Measurements from ENCODE around the gene NECTIN2.
"Not testable (repeated sequence)": the region's sequence is repeated elsewhere in the genome, so short reads cannot be mapped to it uniquely, and the experiment has no call there.

Gene NECTIN2

DNA sequence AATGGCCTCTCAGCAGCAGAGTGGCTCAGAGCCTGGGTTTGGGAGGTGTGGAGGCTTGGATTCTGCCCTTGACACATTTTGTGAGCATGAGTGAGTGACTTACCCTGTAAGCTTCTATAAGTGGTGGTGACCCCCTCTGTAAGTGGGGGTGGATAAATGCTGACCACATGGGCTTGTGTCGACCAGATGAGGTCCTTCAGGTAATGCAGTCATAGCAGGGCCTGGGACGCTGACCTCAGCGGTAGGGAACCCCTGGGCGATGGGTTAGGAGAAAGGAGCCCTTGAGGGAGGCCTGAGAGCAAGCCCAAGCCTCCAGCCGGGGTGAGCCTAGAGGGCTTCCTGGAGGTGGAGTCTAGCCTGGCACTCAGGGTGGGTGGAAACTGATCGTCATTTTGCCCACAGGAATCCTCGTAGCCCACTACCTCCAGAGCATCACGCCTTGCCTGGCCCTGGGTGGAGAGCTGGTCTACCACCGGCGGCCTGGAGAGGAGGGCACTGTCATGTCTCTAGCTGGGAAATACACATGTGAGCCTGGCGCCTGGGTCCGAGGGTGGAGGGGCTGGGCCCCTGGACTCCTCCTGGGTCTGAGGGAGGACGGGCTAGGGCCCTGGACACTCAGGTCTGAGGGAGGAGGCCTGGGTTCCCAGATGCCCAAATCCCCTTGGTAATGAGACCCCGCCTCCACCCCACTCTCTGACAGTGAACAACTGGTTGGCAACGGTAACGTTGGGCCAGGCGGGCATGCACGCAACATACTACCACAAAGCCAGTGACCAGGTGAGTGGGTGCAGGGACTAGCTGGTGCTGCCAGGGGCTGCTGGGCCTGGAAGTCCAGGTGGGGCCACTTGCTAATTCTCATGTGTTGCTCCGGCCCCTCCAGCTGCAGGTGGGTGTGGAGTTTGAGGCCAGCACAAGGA, 54.5 kb downstream of the NECTIN2 start:
- DNase-seq (ENCODE audit: low spot score in 2 of 2) (no peak), ATAC-seq (replicated peaks; ENCODE audit: extremely low read depth, poor library complexity, severe bottlenecking) (no peak)
- Mint-ChIP-seq H3K36me3 (ENCODE audit: insufficient read depth) (peaks cover 26% of the 10 kb centered on the region), H3K4me3 (no peak overlapping the region), H3K27ac (ENCODE audit: low read depth) (no peak overlapping the region), H3K9me3 (no peaks in the 10 kb centered on the region), H3K4me1 (no peaks in the 10 kb centered on the region), H3K27me3 (peaks cover 7% of the 10 kb centered on the region)

- DNase-seq (ENCODE audit: low spot score in 2 of 2) = no peak
- ATAC-seq (replicated peaks; ENCODE audit: extremely low read depth, poor library complexity, severe bottlenecking) = no peak
- no peak overlapping the region for H3K4me3 Mint-ChIP-seq
- H3K9me3 Mint-ChIP-seq = no peaks in the 10 kb centered on the region
- no peak overlapping the region for H3K27ac Mint-ChIP-seq (ENCODE audit: low read depth)
- H3K27me3 Mint-ChIP-seq = peaks cover 29% of the 10 kb centered on the region
- H3K36me3 Mint-ChIP-seq (ENCODE audit: insufficient read depth) = peaks cover 17% of the 10 kb centered on the region
- H3K4me1 Mint-ChIP-seq = peaks cover 6% of the 10 kb centered on the region
Measured at GRCh38 chr19:44903216-44903601, 57.1 kb downstream of the NECTIN2 start.

- H3K4me1 Mint-ChIP-seq = peaks cover 6% of the 10 kb centered on the region
Measured at GRCh38 chr19:44903602-44904425, 57.7 kb downstream of the NECTIN2 start.

DNA sequence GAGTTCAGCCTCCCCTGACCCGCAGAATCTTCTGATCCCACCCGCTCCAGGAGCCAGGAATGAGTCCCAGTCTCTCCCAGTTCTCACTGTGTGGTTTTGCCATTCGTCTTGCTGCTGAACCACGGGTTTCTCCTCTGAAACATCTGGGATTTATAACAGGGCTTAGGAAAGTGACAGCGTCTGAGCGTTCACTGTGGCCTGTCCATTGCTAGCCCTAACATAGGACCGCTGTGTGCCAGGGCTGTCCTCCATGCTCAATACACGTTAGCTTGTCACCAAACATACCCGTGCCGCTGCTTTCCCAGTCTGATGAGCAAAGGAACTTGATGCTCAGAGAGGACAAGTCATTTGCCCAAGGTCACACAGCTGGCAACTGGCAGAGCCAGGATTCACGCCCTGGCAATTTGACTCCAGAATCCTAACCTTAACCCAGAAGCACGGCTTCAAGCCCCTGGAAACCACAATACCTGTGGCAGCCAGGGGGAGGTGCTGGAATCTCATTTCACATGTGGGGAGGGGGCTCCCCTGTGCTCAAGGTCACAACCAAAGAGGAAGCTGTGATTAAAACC, 58.4 kb downstream of the NECTIN2 start:
- Mint-ChIP-seq H3K27ac (ENCODE audit: low read depth) (no peak overlapping the region), H3K9me3 (no peaks in the 10 kb centered on the region), H3K4me1 (peaks cover 6% of the 10 kb centered on the region), H3K4me3 (no peak overlapping the region), H3K27me3 (peaks cover 29% of the 10 kb centered on the region), H3K36me3 (ENCODE audit: insufficient read depth) (peaks cover 15% of the 10 kb centered on the region)
- DNase-seq (ENCODE audit: low spot score in 2 of 2) = no peak
- ATAC-seq (replicated peaks; ENCODE audit: extremely low read depth, poor library complexity, severe bottlenecking) = no peak

More at GRCh38 chr19:44903602-44904425, 57.7 kb downstream of the NECTIN2 start:
- ATAC-seq (replicated peaks; ENCODE audit: extremely low read depth, poor library complexity, severe bottlenecking) = peak; percentile 64
- H3K36me3 Mint-ChIP-seq (ENCODE audit: insufficient read depth) = peaks cover 16% of the 10 kb centered on the region
- peaks cover 29% of the 10 kb centered on the region for H3K27me3 Mint-ChIP-seq
- no peak overlapping the region for H3K27ac Mint-ChIP-seq (ENCODE audit: low read depth)
- no peak overlapping the region for H3K4me3 Mint-ChIP-seq
- DNase-seq (ENCODE audit: low spot score in 2 of 2) = peak; percentile 53 to 74
- H3K9me3 Mint-ChIP-seq = no peaks in the 10 kb centered on the region

- Mint-ChIP-seq H3K4me1 (peaks cover 6% of the 10 kb centered on the region), H3K36me3 (ENCODE audit: insufficient read depth) (peaks cover 15% of the 10 kb centered on the region), H3K4me3 (no peak within 1 kb of the TSS), H3K9me3 (no peaks in the 10 kb centered on the region), H3K27me3 (peaks cover 29% of the 10 kb centered on the region), H3K27ac (ENCODE audit: low read depth) (no peak within 1 kb of the TSS)
- ATAC-seq (replicated peaks; ENCODE audit: extremely low read depth, poor library complexity, severe bottlenecking) (no peak), DNase-seq (ENCODE audit: low spot score in 2 of 2) (no peak)
Measured at GRCh38 chr19:44905437-44906160, 59.5 kb downstream of the NECTIN2 start, which contains the start of gene APOE. Gene APOE, plus strand, starts transcription at chr19:44905796. Its CDS starts 829 bp downstream, at chr19:44906625.

DNA sequence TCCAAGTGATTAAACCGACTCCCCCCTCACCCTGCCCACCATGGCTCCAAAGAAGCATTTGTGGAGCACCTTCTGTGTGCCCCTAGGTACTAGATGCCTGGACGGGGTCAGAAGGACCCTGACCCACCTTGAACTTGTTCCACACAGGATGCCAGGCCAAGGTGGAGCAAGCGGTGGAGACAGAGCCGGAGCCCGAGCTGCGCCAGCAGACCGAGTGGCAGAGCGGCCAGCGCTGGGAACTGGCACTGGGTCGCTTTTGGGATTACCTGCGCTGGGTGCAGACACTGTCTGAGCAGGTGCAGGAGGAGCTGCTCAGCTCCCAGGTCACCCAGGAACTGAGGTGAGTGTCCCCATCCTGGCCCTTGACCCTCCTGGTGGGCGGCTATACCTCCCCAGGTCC, 61.5 kb downstream of the NECTIN2 start:
- H3K36me3 Mint-ChIP-seq (ENCODE audit: insufficient read depth) = peaks cover 7% of the 10 kb centered on the region
- H3K27ac Mint-ChIP-seq (ENCODE audit: low read depth) = no peak overlapping the region
- H3K9me3 Mint-ChIP-seq = no peaks in the 10 kb centered on the region
- ATAC-seq (replicated peaks; ENCODE audit: extremely low read depth, poor library complexity, severe bottlenecking) (no peak), DNase-seq (ENCODE audit: low spot score in 2 of 2) (no peak)
- peaks cover 6% of the 10 kb centered on the region for H3K4me1 Mint-ChIP-seq
- H3K27me3 Mint-ChIP-seq = peaks cover 48% of the 10 kb centered on the region
- no peak overlapping the region for H3K4me3 Mint-ChIP-seq

GRCh38 chr19:44908074-44908835, 62.2 kb downstream of the NECTIN2 start:
- DNase-seq (ENCODE audit: low spot score in 2 of 2) = no peak
- Mint-ChIP-seq H3K4me3 (no peak overlapping the region), H3K27me3 (peaks cover 55% of the 10 kb centered on the region), H3K27ac (ENCODE audit: low read depth) (no peak overlapping the region), H3K36me3 (ENCODE audit: insufficient read depth) (peaks cover 6% of the 10 kb centered on the region), H3K9me3 (no peaks in the 10 kb centered on the region), H3K4me1 (peaks cover 6% of the 10 kb centered on the region)
- ATAC-seq (replicated peaks; ENCODE audit: extremely low read depth, poor library complexity, severe bottlenecking) = no peak

DNA sequence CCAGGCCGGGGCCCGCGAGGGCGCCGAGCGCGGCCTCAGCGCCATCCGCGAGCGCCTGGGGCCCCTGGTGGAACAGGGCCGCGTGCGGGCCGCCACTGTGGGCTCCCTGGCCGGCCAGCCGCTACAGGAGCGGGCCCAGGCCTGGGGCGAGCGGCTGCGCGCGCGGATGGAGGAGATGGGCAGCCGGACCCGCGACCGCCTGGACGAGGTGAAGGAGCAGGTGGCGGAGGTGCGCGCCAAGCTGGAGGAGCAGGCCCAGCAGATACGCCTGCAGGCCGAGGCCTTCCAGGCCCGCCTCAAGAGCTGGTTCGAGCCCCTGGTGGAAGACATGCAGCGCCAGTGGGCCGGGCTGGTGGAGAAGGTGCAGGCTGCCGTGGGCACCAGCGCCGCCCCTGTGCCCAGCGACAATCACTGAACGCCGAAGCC, 62.8 kb downstream of the NECTIN2 start:
- Mint-ChIP-seq H3K27ac (ENCODE audit: low read depth) (no peak overlapping the region), H3K9me3 (no peaks in the 10 kb centered on the region), H3K4me1 (peaks cover 6% of the 10 kb centered on the region), H3K36me3 (ENCODE audit: insufficient read depth) (peaks cover 4% of the 10 kb centered on the region), H3K4me3 (no peak overlapping the region), H3K27me3 (peaks cover 60% of the 10 kb centered on the region)
- DNase-seq (ENCODE audit: low spot score in 2 of 2) (no peak), ATAC-seq (replicated peaks; ENCODE audit: extremely low read depth, poor library complexity, severe bottlenecking) (no peak)

DNA sequence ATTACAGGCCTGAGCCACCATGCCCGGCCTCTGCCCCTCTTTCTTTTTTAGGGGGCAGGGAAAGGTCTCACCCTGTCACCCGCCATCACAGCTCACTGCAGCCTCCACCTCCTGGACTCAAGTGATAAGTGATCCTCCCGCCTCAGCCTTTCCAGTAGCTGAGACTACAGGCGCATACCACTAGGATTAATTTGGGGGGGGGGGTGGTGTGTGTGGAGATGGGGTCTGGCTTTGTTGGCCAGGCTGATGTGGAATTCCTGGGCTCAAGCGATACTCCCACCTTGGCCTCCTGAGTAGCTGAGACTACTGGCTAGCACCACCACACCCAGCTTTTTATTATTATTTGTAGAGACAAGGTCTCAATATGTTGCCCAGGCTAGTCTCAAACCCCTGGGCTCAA, 63.7 kb downstream of the NECTIN2 start:
- DNase-seq (ENCODE audit: low spot score in 2 of 2) (no peak), ATAC-seq (replicated peaks; ENCODE audit: extremely low read depth, poor library complexity, severe bottlenecking) (no peak)
- Mint-ChIP-seq H3K27ac (ENCODE audit: low read depth) (no peak overlapping the region), H3K9me3 (no peaks in the 10 kb centered on the region), H3K4me1 (peaks cover 14% of the 10 kb centered on the region), H3K36me3 (ENCODE audit: insufficient read depth) (peaks cover 2% of the 10 kb centered on the region), H3K27me3 (peaks cover 70% of the 10 kb centered on the region), H3K4me3 (no peak overlapping the region)

DNA sequence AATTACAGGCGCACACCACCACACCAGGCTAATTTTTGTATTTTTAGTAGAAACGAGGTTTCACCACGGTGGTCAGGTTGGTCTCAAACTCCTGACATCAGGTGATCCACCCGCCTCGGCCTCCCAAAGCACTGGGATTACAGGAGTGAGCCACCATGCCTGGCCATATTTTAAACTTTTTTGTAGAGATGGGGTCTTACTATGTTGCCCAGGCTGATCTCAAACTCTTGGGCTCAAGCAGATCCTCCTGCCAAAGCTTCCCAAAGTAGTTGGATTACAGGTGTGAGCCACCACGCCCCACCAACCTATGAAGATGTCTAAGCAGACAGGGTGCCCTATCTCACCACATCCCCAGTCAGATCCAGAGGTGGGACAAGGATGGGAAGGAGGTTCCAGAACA, 65.8 kb downstream of the NECTIN2 start:
- H3K27me3 Mint-ChIP-seq = peaks cover 55% of the 10 kb centered on the region
- ATAC-seq (replicated peaks; ENCODE audit: extremely low read depth, poor library complexity, severe bottlenecking); H3K36me3 Mint-ChIP-seq (ENCODE audit: insufficient read depth); H3K4me3 Mint-ChIP-seq; H3K9me3 Mint-ChIP-seq; H3K27ac Mint-ChIP-seq (ENCODE audit: low read depth); DNase-seq (ENCODE audit: low spot score in 2 of 2): not testable (repeated sequence)
- peaks cover 11% of the 10 kb centered on the region for H3K4me1 Mint-ChIP-seq

- H3K4me1 Mint-ChIP-seq = peaks cover 11% of the 10 kb centered on the region
- DNase-seq (ENCODE audit: low spot score in 2 of 2) (no peak), ATAC-seq (replicated peaks; ENCODE audit: extremely low read depth, poor library complexity, severe bottlenecking) (no peak)
- H3K27me3 Mint-ChIP-seq = peaks cover 46% of the 10 kb centered on the region
- no peaks in the 10 kb centered on the region for H3K9me3 Mint-ChIP-seq
- no peaks in the 10 kb centered on the region for H3K36me3 Mint-ChIP-seq (ENCODE audit: insufficient read depth)
- no peak overlapping the region for H3K4me3 Mint-ChIP-seq
- H3K27ac Mint-ChIP-seq (ENCODE audit: low read depth) = no peak overlapping the region
Measured at GRCh38 chr19:44912854-44913253, 66.8 kb downstream of the NECTIN2 start.
